GM20000 (cell line): ENCODE data around the gene FBXO15.
A peak's percentile ranks its signal among the peaks of the same experiment; 100 is the strongest.

Experiments
- DNase-seq: peaks from one replicate; pipeline ENCODE4 v3.0.0; 2012; ENCODE audit warnings: low spot score
- CTCF ChIP-seq: IDR thresholded peaks from 2 replicates; pipeline ENCODE4 v1.5.1; 2012; ENCODE audit warnings: mild to moderate bottlenecking, control low read depth; ENCODE audit errors: extremely low read depth, missing control alignments

FBXO15 gene, protein sequence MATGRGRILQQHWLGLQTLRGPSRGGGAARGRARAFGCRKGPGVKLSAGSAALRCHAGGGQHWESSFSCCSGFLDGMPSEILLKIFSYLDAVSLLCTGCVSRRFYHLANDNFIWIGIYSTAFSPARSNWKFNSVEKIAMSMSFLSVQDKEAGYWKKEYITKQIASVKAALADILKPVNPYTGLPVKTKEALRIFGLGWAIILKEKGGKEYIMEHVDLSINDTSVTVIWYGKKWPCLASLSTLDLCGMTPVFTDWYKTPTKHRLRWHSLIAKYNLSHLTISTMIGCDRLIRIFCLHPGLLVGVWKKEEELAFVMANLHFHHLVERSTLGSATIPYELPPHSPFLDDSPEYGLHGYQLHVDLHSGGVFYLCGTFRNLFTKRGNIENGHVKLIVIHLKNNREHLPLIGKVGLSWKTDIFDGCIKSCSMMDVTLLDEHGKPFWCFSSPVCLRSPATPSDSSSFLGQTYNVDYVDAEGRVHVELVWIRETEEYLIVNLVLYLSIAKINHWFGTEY

GRCh38 chr18:74147779-74148542, at the start of gene FBXO15, which contains the start of gene TIMM21:
Gene FBXO15 (minus strand): TSS chr18:74147834. CDS start chr18:74147785, 49 bp downstream.
Gene TIMM21 (plus strand): TSS chr18:74148523. CDS start chr18:74148809, 286 bp downstream.
- TF ChIP-seq CTCF, result no peak
- peak; percentile 94 for DNase-seq

DNA sequence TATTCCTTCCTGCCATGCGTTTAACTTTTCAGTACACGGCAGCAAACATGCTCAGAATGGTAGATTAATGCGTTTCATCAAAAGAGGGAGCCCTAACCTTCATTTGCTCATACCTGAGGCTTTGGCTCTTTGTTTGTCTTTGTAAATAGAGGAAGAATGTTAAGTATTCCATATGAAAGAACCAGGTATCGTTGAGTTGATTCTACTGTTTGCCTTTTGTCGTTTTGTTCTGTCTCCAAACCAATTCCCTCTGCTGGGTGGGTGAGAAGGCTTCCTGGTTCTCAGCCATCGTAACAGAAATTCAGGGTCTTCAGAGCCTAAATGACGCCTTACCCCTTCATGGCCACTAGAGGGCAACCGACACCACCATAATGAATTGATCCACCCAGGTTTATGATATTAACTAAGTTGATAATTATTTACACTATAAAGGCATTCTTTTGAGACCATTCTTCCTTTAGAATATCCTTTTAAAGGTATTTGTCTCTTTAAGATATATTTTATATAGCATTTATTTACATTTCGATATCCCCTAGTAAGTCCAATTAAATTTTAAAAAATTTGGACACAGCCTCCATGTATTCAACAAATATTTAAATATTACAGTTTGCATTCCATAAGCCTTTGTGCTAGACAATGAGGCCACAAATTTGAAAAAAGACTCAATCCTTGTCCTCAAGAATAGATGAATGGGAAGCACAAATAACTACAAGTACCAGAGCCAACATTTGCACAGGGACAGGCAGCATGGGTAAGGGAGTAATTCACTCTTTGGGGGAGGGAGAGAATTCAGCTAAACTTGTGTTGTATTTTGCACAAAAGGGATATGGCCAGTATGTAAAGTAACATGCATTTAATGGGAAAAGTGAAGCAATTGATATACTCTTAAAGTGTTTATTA, 48.8 kb upstream of the FBXO15 start:
- TF ChIP-seq CTCF, result peak; percentile 77
- DNase-seq, result peak; percentile 84

DNA sequence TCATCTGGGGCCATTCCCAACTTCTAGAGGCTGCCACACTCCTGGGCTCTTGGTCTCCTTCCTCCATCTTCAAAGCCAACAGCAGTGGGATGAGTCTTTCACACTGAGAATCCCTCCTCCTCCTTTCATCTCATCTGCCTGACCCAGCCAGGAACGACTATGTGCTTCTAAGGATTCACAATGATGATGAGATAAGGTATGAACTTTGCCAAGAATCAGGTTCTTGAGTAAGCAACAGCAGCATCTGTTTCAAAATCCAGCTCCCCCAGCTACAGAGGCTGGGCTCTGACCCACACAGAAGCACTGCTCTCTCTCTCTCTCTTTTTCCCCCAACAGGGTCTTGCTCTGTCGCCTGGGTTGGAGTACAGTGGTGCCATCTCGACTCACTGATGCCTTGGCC, 47.1 kb upstream of the FBXO15 start:
- no peak for TF ChIP-seq CTCF
- DNase-seq, result no peak

DNA sequence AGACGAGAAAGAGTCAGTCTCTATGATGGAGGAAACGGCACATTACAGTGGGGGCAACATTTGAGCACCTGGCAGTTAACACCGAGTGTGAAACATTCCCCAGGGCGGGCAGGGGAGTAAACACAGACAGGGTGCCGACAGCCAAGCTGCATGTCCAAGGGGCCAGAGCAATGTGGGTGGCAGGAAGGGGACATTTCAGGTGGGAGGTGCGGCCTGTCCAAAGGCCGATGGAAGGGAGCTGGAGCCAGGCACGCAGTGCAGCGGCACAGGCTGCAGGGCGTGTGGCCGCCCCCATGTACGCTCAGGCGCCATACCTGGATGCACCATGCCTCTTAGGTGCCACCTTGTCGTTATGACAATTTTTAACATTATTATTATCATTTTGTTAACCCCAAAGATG, 43.9 kb upstream of the FBXO15 start:
- no peak for DNase-seq
- no peak for TF ChIP-seq CTCF

GRCh38 chr18:74190086-74190485, 42.5 kb upstream of the FBXO15 start:
- DNase-seq, result no peak

DNA sequence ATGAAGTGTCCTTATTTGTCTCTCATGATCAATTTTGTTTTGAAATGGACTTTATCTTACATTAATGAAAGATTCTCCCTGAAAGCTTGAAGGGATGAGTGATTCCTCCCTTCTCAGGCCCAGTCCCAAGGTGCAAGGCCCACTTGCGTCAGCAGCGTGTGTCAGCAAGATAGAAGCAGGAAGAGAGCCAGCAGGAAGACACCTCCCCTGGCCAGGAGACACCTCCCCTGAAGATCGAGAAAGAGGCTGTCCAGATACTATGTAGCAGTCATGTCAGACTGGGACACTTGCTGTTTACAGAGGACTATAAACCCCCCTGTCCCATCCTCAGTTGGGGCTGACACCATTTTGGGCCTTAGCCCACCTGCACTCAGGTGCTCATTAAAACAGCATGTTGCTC, 39.0 kb upstream of the FBXO15 start:
- no peak for TF ChIP-seq CTCF
- DNase-seq, result no peak

More at GRCh38 chr18:74190086-74190485, 42.5 kb upstream of the FBXO15 start:
- no peak for TF ChIP-seq CTCF
